Activated naive CD4-positive, alpha-beta T cell treated with anti-CD3 and anti-CD28 coated beads, Interleukin-2, amount 10 ng/mL, durations not matched to agents 7 days and 5 days (primary cell): ENCODE results near the gene TBCCD1.

Experiments
- CTCF ChIA-PET: fragments of 350-600 bp; sonication (Branson Sonifier 250); formaldehyde crosslinking; loops from one replicate; lab custom pipeline; 2021; ENCODE audit warnings: antibody characterized with exemption; lab: Charles Lee
- DNase-seq: peaks from one replicate; pipeline ENCODE4 v3.0.0-alpha.2; 2020
- H3K27ac Mint-ChIP-seq: one replicate; pipeline ENCODE4 v1.8.0; 2021; ENCODE audit warnings: mild to moderate bottlenecking, moderate library complexity, mixed read lengths
- H3K27me3 Mint-ChIP-seq: one replicate; pipeline ENCODE4 v1.8.0; 2021; ENCODE audit warnings: mild to moderate bottlenecking, mixed read lengths
- H3K36me3 Mint-ChIP-seq: one replicate; pipeline ENCODE4 v1.8.0; 2021; ENCODE audit warnings: mixed read lengths
- H3K4me1 Mint-ChIP-seq: one replicate; pipeline ENCODE4 v1.8.0; 2021; ENCODE audit warnings: mixed read lengths
- H3K4me3 Mint-ChIP-seq: one replicate; pipeline ENCODE4 v1.8.0; 2021; ENCODE audit warnings: mild to moderate bottlenecking, moderate library complexity, mixed read lengths
- H3K9me3 Mint-ChIP-seq: one replicate; pipeline ENCODE4 v1.8.0; 2021; ENCODE audit warnings: mixed read lengths

Gene TBCCD1

GRCh38 chr3:186497608-186498007, 69.5 kb downstream of the TBCCD1 start:
- DNase-seq = no peak
- peaks cover 16% of the 10 kb centered on the region for H3K27me3 Mint-ChIP-seq
- no peaks in the 10 kb centered on the region for H3K9me3 Mint-ChIP-seq
- no peaks in the 10 kb centered on the region for H3K36me3 Mint-ChIP-seq
- no peaks in the 10 kb centered on the region for H3K4me1 Mint-ChIP-seq
- no peak overlapping the region for H3K27ac Mint-ChIP-seq
- H3K4me3 Mint-ChIP-seq = no peak overlapping the region
- CTCF ChIA-PET = no interaction called here

DNA sequence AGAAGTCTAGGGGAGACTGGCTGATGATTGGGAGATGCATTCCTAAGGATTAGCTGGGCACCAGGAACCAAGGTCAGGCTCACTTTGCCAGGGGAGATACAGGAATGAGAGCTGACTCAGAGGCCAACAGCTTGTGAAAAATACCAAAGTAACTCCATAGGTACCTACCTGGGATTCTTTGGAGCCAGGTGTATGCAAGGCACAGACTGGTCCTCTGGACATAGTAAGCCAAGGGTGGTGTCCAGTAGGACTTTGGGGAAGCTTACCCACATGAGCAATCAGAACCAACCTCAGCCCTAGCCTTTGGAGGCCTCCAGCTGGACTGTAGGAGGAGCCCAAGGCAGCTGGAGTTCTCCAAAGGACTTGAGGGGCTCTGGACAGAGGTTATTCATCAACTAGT, 70.5 kb downstream of the TBCCD1 start:
- Mint-ChIP-seq H3K9me3 (no peaks in the 10 kb centered on the region), H3K4me1 (no peaks in the 10 kb centered on the region), H3K27me3 (peaks cover 11% of the 10 kb centered on the region), H3K4me3 (no peak overlapping the region), H3K36me3 (no peaks in the 10 kb centered on the region), H3K27ac (no peak overlapping the region)
- DNase-seq = no peak
- CTCF ChIA-PET = no interaction called here
